Lower leg skin (tissue), 3 donors: ENCODE measurements around the gene CD38.

Experiments
- CTCF ChIP-seq, 3 donors: fragments of 450-650 bp; IDR thresholded peaks; one replicate each; pipeline ENCODE4 v1.5.1; 2016; ENCODE audit warnings: antibody characterized with exemption in 3 of 3, mild to moderate bottlenecking in 3 of 3, moderate library complexity in 2 of 3
- POLR2A ChIP-seq, 2 donors: fragments of 450-650 bp; IDR thresholded peaks; one replicate each; pipeline ENCODE4 v1.6.1; 2016 to 2017; ENCODE audit warnings: antibody characterized with exemption in 2 of 2, mild to moderate bottlenecking in 1 of 2, moderate library complexity in 1 of 2

GRCh38 chr4:15799701-15800100, 21.6 kb downstream of the CD38 start:
- TF ChIP-seq CTCF (IDR thresholded peaks at IDR 0.05) (no peak), POLR2A (IDR thresholded peaks at IDR 0.05) (no peak)
